ENCODE measurements around the gene SHF. TPM values are rescaled to one million over a fixed set of nuclear protein-coding genes. Genes with fewer than 3 reads are reported as not detected.

Gene SHF
- total RNA-seq, 1 experiment from 2014 or later: 10.9 TPM

- no peak overlapping the region for H2AFZ ChIP-seq (ENCODE audit: low read length)
- no peaks in the 10 kb centered on the region for H3K27me3 ChIP-seq (ENCODE audit: low read length)
- H4K20me1 ChIP-seq (ENCODE audit: insufficient read depth, low read depth, low read length): no peaks in the 10 kb centered on the region
- H3K4me3 ChIP-seq (ENCODE audit: low read length): no peak overlapping the region
- no peak overlapping the region for H3K9ac ChIP-seq (ENCODE audit: low read length)
- H3K36me3 ChIP-seq (ENCODE audit: insufficient read depth, low read length): no peaks in the 10 kb centered on the region; the same call in 1 of the 2 replicates
- no peak overlapping the region for H3K4me2 ChIP-seq (ENCODE audit: low read depth, low read length, poor library complexity, severe bottlenecking)
- no peaks in the 10 kb centered on the region for H3K79me2 ChIP-seq (ENCODE audit: low read length)
- no peaks in the 10 kb centered on the region for H3K9me3 ChIP-seq (ENCODE audit: low read length)
- H3K9me2 ChIP-seq (replicated peaks; ENCODE audit: insufficient read depth, low read length): no peaks in the 10 kb centered on the region
- no peak overlapping the region for H3K27ac ChIP-seq (ENCODE audit: low read length)
- H3K4me1 ChIP-seq (ENCODE audit: low read length): peaks cover 24% of the 10 kb centered on the region
- DNase-seq: no peak
Observed at GRCh38 chr15:45163508-45163856, 24.3 kb downstream of the SHF start.

GRCh38 chr15:45162771-45163507, 24.8 kb downstream of the SHF start:
- H3K9me2 ChIP-seq (replicated peaks; ENCODE audit: insufficient read depth, low read length): no peaks in the 10 kb centered on the region
- no peak overlapping the region for H3K4me2 ChIP-seq (ENCODE audit: low read depth, low read length, poor library complexity, severe bottlenecking)
- no peaks in the 10 kb centered on the region for H3K27me3 ChIP-seq (ENCODE audit: low read length)
- no peak overlapping the region for H3K27ac ChIP-seq (ENCODE audit: low read length)
- H3K9me3 ChIP-seq (ENCODE audit: low read length): no peaks in the 10 kb centered on the region
- H3K36me3 ChIP-seq (ENCODE audit: insufficient read depth, low read length): no peaks in the 10 kb centered on the region; the same call in 1 of the 2 replicates
- no peaks in the 10 kb centered on the region for H3K79me2 ChIP-seq (ENCODE audit: low read length)
- H3K9ac ChIP-seq (ENCODE audit: low read length): no peak overlapping the region
- H3K4me1 ChIP-seq (ENCODE audit: low read length): peaks cover 18% of the 10 kb centered on the region
- peak; percentile 89 for DNase-seq
- no peak overlapping the region for H3K4me3 ChIP-seq (ENCODE audit: low read length)
- H2AFZ ChIP-seq (ENCODE audit: low read length): no peak overlapping the region
- H4K20me1 ChIP-seq (ENCODE audit: insufficient read depth, low read depth, low read length): no peaks in the 10 kb centered on the region

GRCh38 chr15:45161666-45162065, 26.1 kb downstream of the SHF start:
- no peaks in the 10 kb centered on the region for H4K20me1 ChIP-seq (ENCODE audit: insufficient read depth, low read depth, low read length)
- H3K27ac ChIP-seq (ENCODE audit: low read length): no peak overlapping the region
- peaks cover 10% of the 10 kb centered on the region for H3K4me1 ChIP-seq (ENCODE audit: low read length)
- H3K9me3 ChIP-seq (ENCODE audit: low read length): no peaks in the 10 kb centered on the region
- H3K9me2 ChIP-seq (replicated peaks; ENCODE audit: insufficient read depth, low read length): no peaks in the 10 kb centered on the region
- H3K4me3 ChIP-seq (ENCODE audit: low read length): no peak overlapping the region
- no peaks in the 10 kb centered on the region for H3K36me3 ChIP-seq (ENCODE audit: insufficient read depth, low read length)
- H3K4me2 ChIP-seq (ENCODE audit: low read depth, low read length, poor library complexity, severe bottlenecking): no peak overlapping the region
- DNase-seq: no peak
- no peaks in the 10 kb centered on the region for H3K79me2 ChIP-seq (ENCODE audit: low read length)
- no peak overlapping the region for H2AFZ ChIP-seq (ENCODE audit: low read length)
- H3K27me3 ChIP-seq (ENCODE audit: low read length): no peaks in the 10 kb centered on the region
- H3K9ac ChIP-seq (ENCODE audit: low read length): no peak overlapping the region

GRCh38 chr15:45157974-45158373, 29.8 kb downstream of the SHF start:
- H3K36me3 ChIP-seq (ENCODE audit: insufficient read depth, low read length): no peaks in the 10 kb centered on the region
- H3K4me2 ChIP-seq (ENCODE audit: low read depth, low read length, poor library complexity, severe bottlenecking): no peak overlapping the region
- H3K9ac ChIP-seq (ENCODE audit: low read length): no peak overlapping the region
- DNase-seq: no peak
- no peaks in the 10 kb centered on the region for H3K9me3 ChIP-seq (ENCODE audit: low read length)
- no peaks in the 10 kb centered on the region for H3K9me2 ChIP-seq (replicated peaks; ENCODE audit: insufficient read depth, low read length)
- peaks cover 5% of the 10 kb centered on the region; the same call in 1 of the 2 replicates for H3K4me1 ChIP-seq (ENCODE audit: low read length)
- no peak overlapping the region for H3K4me3 ChIP-seq (ENCODE audit: low read length)
- H3K79me2 ChIP-seq (ENCODE audit: low read length): no peaks in the 10 kb centered on the region
- no peak overlapping the region for H3K27ac ChIP-seq (ENCODE audit: low read length)
- H2AFZ ChIP-seq (ENCODE audit: low read length): no peak overlapping the region
- H4K20me1 ChIP-seq (ENCODE audit: insufficient read depth, low read depth, low read length): no peaks in the 10 kb centered on the region
- no peaks in the 10 kb centered on the region for H3K27me3 ChIP-seq (ENCODE audit: low read length)

- Histone ChIP-seq H3K4me3 (ENCODE audit: low read length) (no peak overlapping the region), H3K9me2 (replicated peaks; ENCODE audit: insufficient read depth, low read length) (no peaks in the 10 kb centered on the region), H3K9ac (ENCODE audit: low read length) (no peak overlapping the region), H3K27ac (ENCODE audit: low read length) (no peak overlapping the region), H3K79me2 (ENCODE audit: low read length) (no peaks in the 10 kb centered on the region), H2AFZ (ENCODE audit: low read length) (no peak overlapping the region), H3K4me2 (ENCODE audit: low read depth, low read length, poor library complexity, severe bottlenecking) (no peak overlapping the region), H4K20me1 (ENCODE audit: insufficient read depth, low read depth, low read length) (no peaks in the 10 kb centered on the region), H3K27me3 (ENCODE audit: low read length) (no peaks in the 10 kb centered on the region), H3K4me1 (ENCODE audit: low read length) (peaks cover 5% of the 10 kb centered on the region; the same call in 1 of the 2 replicates), H3K9me3 (ENCODE audit: low read length) (no peaks in the 10 kb centered on the region), H3K36me3 (ENCODE audit: insufficient read depth, low read length) (no peaks in the 10 kb centered on the region)
- DNase-seq: no peak
Observed at GRCh38 chr15:45156744-45157455, 30.9 kb downstream of the SHF start.

- H3K9me2 ChIP-seq (replicated peaks; ENCODE audit: insufficient read depth, low read length): no peaks in the 10 kb centered on the region
- no peaks in the 10 kb centered on the region for H3K9me3 ChIP-seq (ENCODE audit: low read length)
- DNase-seq: no peak
- peaks cover 5% of the 10 kb centered on the region; the same call in 1 of the 2 replicates for H3K4me1 ChIP-seq (ENCODE audit: low read length)
- no peaks in the 10 kb centered on the region for H3K36me3 ChIP-seq (ENCODE audit: insufficient read depth, low read length)
- no peak overlapping the region for H3K9ac ChIP-seq (ENCODE audit: low read length)
- no peak overlapping the region for H3K4me2 ChIP-seq (ENCODE audit: low read depth, low read length, poor library complexity, severe bottlenecking)
- H3K27me3 ChIP-seq (ENCODE audit: low read length): no peaks in the 10 kb centered on the region
- no peaks in the 10 kb centered on the region for H4K20me1 ChIP-seq (ENCODE audit: insufficient read depth, low read depth, low read length)
- H3K4me3 ChIP-seq (ENCODE audit: low read length): no peak overlapping the region
- no peaks in the 10 kb centered on the region for H3K79me2 ChIP-seq (ENCODE audit: low read length)
- H2AFZ ChIP-seq (ENCODE audit: low read length): no peak overlapping the region
- no peak overlapping the region for H3K27ac ChIP-seq (ENCODE audit: low read length)
Observed at GRCh38 chr15:45155739-45156138, 32.0 kb downstream of the SHF start.

GRCh38 chr15:45151998-45152828, 35.6 kb downstream of the SHF start:
- Histone ChIP-seq H3K4me3 (ENCODE audit: low read length) (no peak overlapping the region), H2AFZ (ENCODE audit: low read length) (no peak overlapping the region), H3K79me2 (ENCODE audit: low read length) (no peaks in the 10 kb centered on the region), H3K4me1 (ENCODE audit: low read length) (peaks cover 5% of the 10 kb centered on the region; the same call in 1 of the 2 replicates), H3K4me2 (ENCODE audit: low read depth, low read length, poor library complexity, severe bottlenecking) (no peak overlapping the region), H4K20me1 (ENCODE audit: insufficient read depth, low read depth, low read length) (no peaks in the 10 kb centered on the region), H3K36me3 (ENCODE audit: insufficient read depth, low read length) (no peaks in the 10 kb centered on the region), H3K9me3 (ENCODE audit: low read length) (no peaks in the 10 kb centered on the region), H3K9me2 (replicated peaks; ENCODE audit: insufficient read depth, low read length) (no peaks in the 10 kb centered on the region), H3K27ac (ENCODE audit: low read length) (no peak overlapping the region), H3K9ac (ENCODE audit: low read length) (no peak overlapping the region), H3K27me3 (ENCODE audit: low read length) (no peaks in the 10 kb centered on the region)
- DNase-seq: no peak

GRCh38 chr15:45150997-45151396, 36.8 kb downstream of the SHF start:
- Histone ChIP-seq H3K4me1 (ENCODE audit: low read length) (no peaks in the 10 kb centered on the region), H3K27me3 (ENCODE audit: low read length) (no peaks in the 10 kb centered on the region), H3K4me3 (ENCODE audit: low read length) (no peak overlapping the region), H3K27ac (ENCODE audit: low read length) (no peak overlapping the region), H3K79me2 (ENCODE audit: low read length) (no peaks in the 10 kb centered on the region), H3K9ac (ENCODE audit: low read length) (no peak overlapping the region), H4K20me1 (ENCODE audit: insufficient read depth, low read depth, low read length) (no peaks in the 10 kb centered on the region), H3K4me2 (ENCODE audit: low read depth, low read length, poor library complexity, severe bottlenecking) (no peak overlapping the region), H3K36me3 (ENCODE audit: insufficient read depth, low read length) (no peaks in the 10 kb centered on the region), H3K9me2 (replicated peaks; ENCODE audit: insufficient read depth, low read length) (no peaks in the 10 kb centered on the region), H2AFZ (ENCODE audit: low read length) (no peak overlapping the region), H3K9me3 (ENCODE audit: low read length) (no peaks in the 10 kb centered on the region)
- no peak for DNase-seq

Measured in Karpas-422 (cell line).